ENCODE results near the gene DNAJB6.

DNAJB6 gene

DNA sequence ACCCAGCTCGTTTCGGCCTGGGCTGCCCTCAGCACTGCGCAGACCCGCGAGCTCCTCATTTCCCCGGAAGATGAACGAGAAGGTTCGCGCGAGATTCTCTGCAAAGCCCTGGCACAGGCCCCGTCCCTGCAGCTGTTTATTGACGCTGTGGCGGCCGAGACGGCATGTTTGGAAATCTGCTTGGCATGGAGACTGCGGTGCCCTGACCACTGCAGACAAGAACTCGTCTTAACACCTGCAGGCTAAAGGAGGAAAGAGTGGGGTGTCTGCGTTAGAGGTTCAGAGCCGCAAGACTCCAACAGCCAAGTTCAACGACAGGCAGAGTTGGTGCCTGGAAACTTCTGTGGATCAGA is 125.6 kb downstream of the DNAJB6 start:
- TF ChIP-seq POLR2AphosphoS5 (IDR thresholded peaks at IDR 0.05; ENCODE audit: low read depth, low read length) (no peak), SIN3A (IDR thresholded peaks at IDR 0.05; ENCODE audit: borderline replicate concordance, insufficient read depth, low read length) (no peak), TAF1 (IDR thresholded peaks at IDR 0.05; ENCODE audit: borderline replicate concordance, insufficient read depth, low read length) (no peak)
- TF ChIP-seq, protein P1, sequence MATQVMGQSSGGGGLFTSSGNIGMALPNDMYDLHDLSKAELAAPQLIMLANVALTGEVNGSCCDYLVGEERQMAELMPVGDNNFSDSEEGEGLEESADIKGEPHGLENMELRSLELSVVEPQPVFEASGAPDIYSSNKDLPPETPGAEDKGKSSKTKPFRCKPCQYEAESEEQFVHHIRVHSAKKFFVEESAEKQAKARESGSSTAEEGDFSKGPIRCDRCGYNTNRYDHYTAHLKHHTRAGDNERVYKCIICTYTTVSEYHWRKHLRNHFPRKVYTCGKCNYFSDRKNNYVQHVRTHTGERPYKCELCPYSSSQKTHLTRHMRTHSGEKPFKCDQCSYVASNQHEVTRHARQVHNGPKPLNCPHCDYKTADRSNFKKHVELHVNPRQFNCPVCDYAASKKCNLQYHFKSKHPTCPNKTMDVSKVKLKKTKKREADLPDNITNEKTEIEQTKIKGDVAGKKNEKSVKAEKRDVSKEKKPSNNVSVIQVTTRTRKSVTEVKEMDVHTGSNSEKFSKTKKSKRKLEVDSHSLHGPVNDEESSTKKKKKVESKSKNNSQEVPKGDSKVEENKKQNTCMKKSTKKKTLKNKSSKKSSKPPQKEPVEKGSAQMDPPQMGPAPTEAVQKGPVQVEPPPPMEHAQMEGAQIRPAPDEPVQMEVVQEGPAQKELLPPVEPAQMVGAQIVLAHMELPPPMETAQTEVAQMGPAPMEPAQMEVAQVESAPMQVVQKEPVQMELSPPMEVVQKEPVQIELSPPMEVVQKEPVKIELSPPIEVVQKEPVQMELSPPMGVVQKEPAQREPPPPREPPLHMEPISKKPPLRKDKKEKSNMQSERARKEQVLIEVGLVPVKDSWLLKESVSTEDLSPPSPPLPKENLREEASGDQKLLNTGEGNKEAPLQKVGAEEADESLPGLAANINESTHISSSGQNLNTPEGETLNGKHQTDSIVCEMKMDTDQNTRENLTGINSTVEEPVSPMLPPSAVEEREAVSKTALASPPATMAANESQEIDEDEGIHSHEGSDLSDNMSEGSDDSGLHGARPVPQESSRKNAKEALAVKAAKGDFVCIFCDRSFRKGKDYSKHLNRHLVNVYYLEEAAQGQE (IDR thresholded peaks at IDR 0.05; ENCODE audit: insufficient read depth in 1 of 2, low read depth in 2 of 2, low read length in 2 of 2): no peak

DNA sequence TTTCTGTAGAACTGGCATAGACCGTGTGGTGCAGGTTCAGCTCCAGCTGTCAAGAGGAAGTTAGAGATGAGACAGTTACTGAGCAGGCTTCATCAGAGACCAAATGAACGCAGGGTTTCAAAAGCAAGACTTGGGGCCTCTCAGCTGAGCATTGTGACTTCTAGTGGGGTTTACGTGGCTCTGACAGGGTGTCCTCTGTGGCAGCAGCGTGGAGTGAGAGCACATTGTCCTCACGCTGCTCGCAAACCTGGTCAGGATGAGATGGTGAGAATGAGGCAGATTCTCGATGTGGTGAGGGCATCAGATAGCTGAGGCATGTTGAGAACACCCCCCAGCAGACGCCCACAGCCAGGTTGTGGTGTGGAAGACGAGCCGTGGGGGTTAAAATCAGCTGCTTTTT is 126.0 kb downstream of the DNAJB6 start:
- TF ChIP-seq SIN3A (IDR thresholded peaks at IDR 0.05; ENCODE audit: borderline replicate concordance, insufficient read depth, low read length): no peak
- no peak for TF ChIP-seq TAF1 (IDR thresholded peaks at IDR 0.05; ENCODE audit: borderline replicate concordance, insufficient read depth, low read length)
- TF ChIP-seq FOXP2 (optimal IDR thresholded peaks at IDR 0.05; ENCODE audit: borderline replicate concordance, extremely low read depth, extremely low read length, insufficient read depth): no peak
- TF ChIP-seq POLR2AphosphoS5 (IDR thresholded peaks at IDR 0.05; ENCODE audit: low read depth, low read length): no peak
- TF ChIP-seq, protein P1 (IDR thresholded peaks at IDR 0.05; ENCODE audit: insufficient read depth in 1 of 2, low read depth in 2 of 2, low read length in 2 of 2): no peak

DNA sequence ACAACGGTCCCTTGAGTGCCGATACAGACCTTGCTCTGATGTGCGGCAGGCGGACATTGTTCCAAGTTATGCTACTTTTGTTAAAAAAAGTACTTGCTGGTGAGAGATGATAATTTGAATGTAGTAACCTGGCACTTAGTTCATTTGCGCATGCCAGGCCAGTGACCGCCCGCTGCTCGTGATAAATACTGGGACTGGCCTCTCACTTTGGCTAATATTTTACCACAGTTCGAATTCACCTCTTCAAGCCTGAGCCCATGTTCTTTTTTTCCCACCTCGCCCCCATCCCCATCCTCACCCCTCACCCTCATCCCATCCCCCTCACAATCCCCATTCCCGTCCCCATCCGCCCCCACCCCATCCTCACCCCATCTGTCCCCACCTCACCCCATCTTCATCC is 126.4 kb downstream of the DNAJB6 start:
- TF ChIP-seq POLR2AphosphoS5 (IDR thresholded peaks at IDR 0.05; ENCODE audit: low read depth, low read length) (no peak), SIN3A (IDR thresholded peaks at IDR 0.05; ENCODE audit: borderline replicate concordance, insufficient read depth, low read length) (no peak), TAF1 (IDR thresholded peaks at IDR 0.05; ENCODE audit: borderline replicate concordance, insufficient read depth, low read length) (no peak), FOXP2 (optimal IDR thresholded peaks at IDR 0.05; ENCODE audit: borderline replicate concordance, extremely low read depth, extremely low read length, insufficient read depth) (no peak)
- TF ChIP-seq, protein P1 (IDR thresholded peaks at IDR 0.05; ENCODE audit: insufficient read depth in 1 of 2, low read depth in 2 of 2, low read length in 2 of 2): no peak

DNA sequence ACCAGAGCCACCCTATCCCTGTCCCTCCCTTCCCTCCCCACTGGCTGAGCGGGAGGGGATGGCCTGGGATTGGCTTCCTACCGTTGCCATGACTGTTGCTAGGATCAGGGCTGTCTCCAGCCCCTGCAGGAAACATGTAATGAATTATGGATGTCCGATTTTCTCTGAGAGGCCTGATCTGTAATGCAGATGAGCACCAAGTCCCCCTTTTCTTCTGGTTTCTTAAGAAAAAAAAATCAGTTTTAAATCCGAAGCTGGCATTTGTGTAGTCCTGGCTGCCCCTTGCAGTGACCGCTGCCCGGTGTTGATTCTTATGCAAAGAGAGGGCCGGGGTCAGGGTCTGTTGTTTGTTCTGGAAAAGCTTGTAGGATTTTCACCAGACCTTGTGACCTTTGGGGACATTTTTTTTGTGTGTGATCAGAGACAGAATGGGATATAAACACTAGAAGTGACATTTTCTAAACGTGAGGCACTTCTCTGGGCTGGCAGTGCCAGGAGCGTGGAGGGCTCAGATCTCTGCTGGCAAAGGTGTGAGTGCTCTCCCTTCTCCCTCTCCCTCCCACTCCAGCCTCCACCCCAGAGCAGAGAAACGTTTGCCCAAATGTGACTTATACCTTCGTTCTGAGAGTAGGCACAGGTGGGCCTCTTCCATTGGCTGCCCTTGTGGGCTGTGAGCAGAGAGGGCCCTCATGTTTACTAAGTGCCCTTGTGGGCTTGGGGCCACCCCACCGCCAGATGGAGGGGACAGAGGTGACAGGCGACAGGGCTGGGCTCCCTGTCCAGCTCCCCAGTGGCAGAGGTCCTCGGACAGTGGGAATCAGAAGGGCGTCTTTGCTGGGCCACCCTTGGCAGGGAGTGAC is 127.5 kb downstream of the DNAJB6 start:
- no peak for TF ChIP-seq FOXP2 (optimal IDR thresholded peaks at IDR 0.05; ENCODE audit: borderline replicate concordance, extremely low read depth, extremely low read length, insufficient read depth)
- TF ChIP-seq TAF1 (IDR thresholded peaks at IDR 0.05; ENCODE audit: borderline replicate concordance, insufficient read depth, low read length): no peak
- no peak for TF ChIP-seq SIN3A (IDR thresholded peaks at IDR 0.05; ENCODE audit: borderline replicate concordance, insufficient read depth, low read length)
- no peak for TF ChIP-seq POLR2AphosphoS5 (IDR thresholded peaks at IDR 0.05; ENCODE audit: low read depth, low read length)
- TF ChIP-seq, protein P1 (IDR thresholded peaks at IDR 0.05; ENCODE audit: insufficient read depth in 1 of 2, low read depth in 2 of 2, low read length in 2 of 2): no peak
